ENCODE measurements around the gene RNU1-4. TPM values are rescaled to one million over a fixed set of nuclear protein-coding genes. Genes with fewer than 3 reads are reported as not detected.
"Not testable (repeated sequence)": the region's sequence is repeated elsewhere in the genome, so short reads cannot be mapped to it uniquely, and the experiment has no call there.

The RNU1-4 gene
- total and polyA plus RNA-seq, 2 donors (not counting 3 experiments of a cell fraction or from before 2014, with no cell fraction given): 206 to 1,319 TPM

DNA sequence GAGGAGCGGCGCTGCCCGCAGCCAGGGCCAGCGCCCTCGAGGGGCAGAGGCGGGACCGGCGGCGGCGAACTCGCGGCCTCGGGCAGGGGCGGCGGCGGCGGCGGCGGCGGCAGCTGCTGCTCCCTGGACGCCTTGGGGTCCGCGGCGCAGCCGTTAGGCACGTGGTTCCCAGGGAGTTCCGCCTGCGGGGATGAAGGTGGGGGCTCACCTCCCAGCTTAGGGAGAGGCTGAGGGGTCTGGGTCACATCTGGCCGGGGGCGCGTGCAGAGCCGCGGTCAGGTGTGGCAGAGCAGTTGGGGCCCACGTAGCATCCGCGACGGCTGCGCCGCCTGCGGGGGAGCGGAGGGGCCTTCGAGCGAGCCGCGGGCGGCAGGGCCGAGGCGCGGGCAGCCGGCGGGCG, 40.9 kb upstream of the RNU1-4 start:
- dilution Hi-C loops (cut with MboI; ENCODE audit: extremely low pct_ligation_motif_present, low sequenced_read_pairs); intact Hi-C loops (cut with micrococcal nuclease): not testable (repeated sequence)
- CTCF ChIA-PET: interaction anchor here (1.0 to 4.4 kb wide), 4 partner anchors 7 to 79 kb away, joined by 3 to 24 read pairs (median 12); no protein-coding TSS in a partner anchor

DNA sequence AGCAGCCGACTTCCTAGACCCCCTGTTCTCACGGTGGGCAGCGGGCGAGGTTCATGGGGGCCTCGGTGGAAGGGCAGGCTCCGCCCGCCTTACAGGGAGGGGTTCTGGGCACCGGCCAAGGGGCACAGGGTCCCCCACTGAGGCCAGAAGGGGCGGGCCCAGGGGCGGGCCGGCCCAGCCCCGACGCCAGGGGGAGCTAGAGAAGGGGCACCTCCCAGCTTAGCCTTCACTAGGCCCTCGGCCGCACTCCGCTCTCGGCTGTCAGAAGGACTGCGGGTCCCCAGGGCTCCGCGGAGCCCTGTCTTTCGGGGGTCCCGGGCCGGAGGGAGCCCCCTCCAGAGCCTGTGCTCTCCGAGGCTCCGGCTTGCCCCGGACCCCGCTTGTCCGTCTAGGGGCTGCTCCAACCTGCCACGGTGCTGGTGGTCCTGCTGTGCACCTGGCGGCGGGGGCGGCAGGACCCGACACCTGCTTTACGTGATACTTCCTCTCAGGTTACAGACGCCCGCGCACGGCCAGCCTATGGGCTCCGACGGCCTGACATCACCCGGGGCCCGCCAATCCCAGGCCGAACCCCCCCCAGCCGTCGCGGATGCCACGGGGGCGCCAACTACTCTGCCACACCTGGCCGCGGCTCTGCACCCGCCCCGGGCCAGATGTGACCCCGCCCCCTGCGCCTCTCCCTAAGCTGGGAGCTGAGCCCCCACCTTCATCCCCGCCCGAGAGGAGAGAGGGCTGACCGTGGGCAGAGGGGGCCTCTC, 40.0 kb upstream of the RNU1-4 start:
- H3K9me1 ChIP-seq (replicated peaks; ENCODE audit: control insufficient read depth, extremely low read depth, insufficient read depth, low read length); H4K20me1 ChIP-seq (replicated peaks; ENCODE audit: control insufficient read depth, extremely low read depth, insufficient read depth, low read length); FAIRE-seq; intact Hi-C loops (cut with micrococcal nuclease); H3K79me2 ChIP-seq (ENCODE audit: control insufficient read depth, insufficient read depth, low read length); POLR2A ChIA-PET; H3K4me2 ChIP-seq (ENCODE audit: insufficient read depth, low read length); H3K9me3 ChIP-seq (replicated peaks; ENCODE audit: control insufficient read depth, insufficient read depth, low read length); BruUV-seq (replicated peaks); H3K4me1 ChIP-seq (ENCODE audit: control insufficient read depth, extremely low read depth, insufficient read depth, low read length); H3K27me3 ChIP-seq (ENCODE audit: control insufficient read depth in 2 of 2, insufficient read depth in 2 of 2, low read length in 2 of 2); H3K9ac ChIP-seq (replicated peaks; ENCODE audit: extremely low read depth, insufficient read depth, low read length); H2AFZ ChIP-seq (ENCODE audit: low read depth, low read length); H3K4me3 ChIP-seq (replicated peaks in 1 of 3; ENCODE audit: insufficient read depth in 1 of 3, low read depth in 1 of 3, low read length in 3 of 3); H3K36me3 ChIP-seq (ENCODE audit: control insufficient read depth in 2 of 2, extremely low read depth in 1 of 2, insufficient read depth in 2 of 2, low read length in 2 of 2); dilution Hi-C loops (cut with MboI; ENCODE audit: extremely low pct_ligation_motif_present, low sequenced_read_pairs); DNase-seq (ENCODE audit: low read depth, low spot score); H3K27ac ChIP-seq (ENCODE audit: insufficient read depth, low read depth, low read length): not testable (repeated sequence)
- CTCF ChIA-PET: interaction anchor here (0.8 to 2.6 kb wide), 3 partner anchors 65 to 80 kb away, joined by 3 to 32 read pairs (median 5); no protein-coding TSS in a partner anchor

More for the DNA sequence above, 40.9 kb upstream of the RNU1-4 start:
- H3K36me3 ChIP-seq (ENCODE audit: control insufficient read depth in 2 of 2, extremely low read depth in 1 of 2, insufficient read depth in 2 of 2, low read length in 2 of 2); H4K20me1 ChIP-seq (replicated peaks; ENCODE audit: control insufficient read depth, extremely low read depth, insufficient read depth, low read length); H2AFZ ChIP-seq (ENCODE audit: low read depth, low read length); BruUV-seq (replicated peaks); H3K9me1 ChIP-seq (replicated peaks; ENCODE audit: control insufficient read depth, extremely low read depth, insufficient read depth, low read length); H3K4me3 ChIP-seq (replicated peaks in 1 of 3; ENCODE audit: insufficient read depth in 1 of 3, low read depth in 1 of 3, low read length in 3 of 3); H3K4me1 ChIP-seq (ENCODE audit: control insufficient read depth, extremely low read depth, insufficient read depth, low read length); H3K79me2 ChIP-seq (ENCODE audit: control insufficient read depth, insufficient read depth, low read length); H3K27ac ChIP-seq (ENCODE audit: insufficient read depth, low read depth, low read length); POLR2A ChIA-PET; H3K9ac ChIP-seq (replicated peaks; ENCODE audit: extremely low read depth, insufficient read depth, low read length); H3K9me3 ChIP-seq (replicated peaks; ENCODE audit: control insufficient read depth, insufficient read depth, low read length); H3K4me2 ChIP-seq (ENCODE audit: insufficient read depth, low read length); DNase-seq (ENCODE audit: low read depth, low spot score); H3K27me3 ChIP-seq (ENCODE audit: control insufficient read depth in 2 of 2, insufficient read depth in 2 of 2, low read length in 2 of 2): not testable (repeated sequence)
- peak; percentile 8 for FAIRE-seq

- H3K9me3 ChIP-seq (replicated peaks; ENCODE audit: control insufficient read depth, insufficient read depth, low read length); H3K27me3 ChIP-seq (ENCODE audit: control insufficient read depth in 2 of 2, insufficient read depth in 2 of 2, low read length in 2 of 2); H3K9me1 ChIP-seq (replicated peaks; ENCODE audit: control insufficient read depth, extremely low read depth, insufficient read depth, low read length); intact Hi-C loops (cut with micrococcal nuclease); H3K9ac ChIP-seq (replicated peaks; ENCODE audit: extremely low read depth, insufficient read depth, low read length); POLR2A ChIA-PET; H3K4me3 ChIP-seq (replicated peaks in 1 of 3; ENCODE audit: insufficient read depth in 1 of 3, low read depth in 1 of 3, low read length in 3 of 3); BruUV-seq (replicated peaks); H3K4me1 ChIP-seq (ENCODE audit: control insufficient read depth, extremely low read depth, insufficient read depth, low read length); H3K36me3 ChIP-seq (ENCODE audit: control insufficient read depth in 2 of 2, extremely low read depth in 1 of 2, insufficient read depth in 2 of 2, low read length in 2 of 2); H3K79me2 ChIP-seq (ENCODE audit: control insufficient read depth, insufficient read depth, low read length); FAIRE-seq; DNase-seq (ENCODE audit: low read depth, low spot score); dilution Hi-C loops (cut with MboI; ENCODE audit: extremely low pct_ligation_motif_present, low sequenced_read_pairs); H3K4me2 ChIP-seq (ENCODE audit: insufficient read depth, low read length); H4K20me1 ChIP-seq (replicated peaks; ENCODE audit: control insufficient read depth, extremely low read depth, insufficient read depth, low read length); H2AFZ ChIP-seq (ENCODE audit: low read depth, low read length); H3K27ac ChIP-seq (ENCODE audit: insufficient read depth, low read depth, low read length): not testable (repeated sequence)
- CTCF ChIA-PET: interaction anchor here (0.8 to 2.6 kb wide), 3 partner anchors 8 to 80 kb away, joined by 3 to 32 read pairs (median 5); no protein-coding TSS in a partner anchor
Observed at GRCh38 chr1:16701189-16701588, 39.1 kb upstream of the RNU1-4 start.

DNA sequence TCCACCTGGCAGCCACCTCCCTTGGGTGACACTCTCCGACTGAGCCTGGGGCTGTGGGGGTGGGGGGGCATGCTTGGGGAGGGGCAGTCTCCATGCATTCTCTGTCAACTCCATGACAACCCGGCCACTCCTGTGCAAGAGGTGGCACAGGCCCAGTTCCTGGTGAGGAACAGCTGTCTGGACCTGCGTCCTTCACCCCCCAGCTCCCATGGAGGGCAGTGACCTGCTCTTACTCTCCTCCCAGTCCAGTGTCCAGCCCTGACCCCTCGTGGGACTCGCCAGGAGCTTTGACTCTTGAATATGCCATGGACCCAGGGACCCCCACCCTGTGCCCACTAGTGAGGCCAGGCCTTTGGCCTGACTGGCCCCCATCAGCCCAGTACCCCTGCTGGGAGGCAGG, 38.0 kb upstream of the RNU1-4 start:
- dilution Hi-C loops (cut with MboI; ENCODE audit: extremely low pct_ligation_motif_present, low sequenced_read_pairs): not testable (repeated sequence)

More for the DNA sequence above, 38.0 kb upstream of the RNU1-4 start:
- H3K4me2 ChIP-seq (ENCODE audit: insufficient read depth, low read length); H3K9ac ChIP-seq (replicated peaks; ENCODE audit: extremely low read depth, insufficient read depth, low read length); H3K36me3 ChIP-seq (ENCODE audit: control insufficient read depth in 2 of 2, extremely low read depth in 1 of 2, insufficient read depth in 2 of 2, low read length in 2 of 2); DNase-seq (ENCODE audit: low read depth, low spot score); H4K20me1 ChIP-seq (replicated peaks; ENCODE audit: control insufficient read depth, extremely low read depth, insufficient read depth, low read length); H3K27me3 ChIP-seq (ENCODE audit: control insufficient read depth in 2 of 2, insufficient read depth in 2 of 2, low read length in 2 of 2); intact Hi-C loops (cut with micrococcal nuclease); H3K79me2 ChIP-seq (ENCODE audit: control insufficient read depth, insufficient read depth, low read length); H3K9me1 ChIP-seq (replicated peaks; ENCODE audit: control insufficient read depth, extremely low read depth, insufficient read depth, low read length); FAIRE-seq; H3K9me3 ChIP-seq (replicated peaks; ENCODE audit: control insufficient read depth, insufficient read depth, low read length); H3K4me1 ChIP-seq (ENCODE audit: control insufficient read depth, extremely low read depth, insufficient read depth, low read length); BruUV-seq (replicated peaks); POLR2A ChIA-PET; H3K27ac ChIP-seq (ENCODE audit: insufficient read depth, low read depth, low read length); H2AFZ ChIP-seq (ENCODE audit: low read depth, low read length); H3K4me3 ChIP-seq (replicated peaks in 1 of 3; ENCODE audit: insufficient read depth in 1 of 3, low read depth in 1 of 3, low read length in 3 of 3): not testable (repeated sequence)
- CTCF ChIA-PET: interaction anchor here (1.0 to 2.6 kb wide), 6 partner anchors 9 to 81 kb away, joined by 3 to 32 read pairs (median 4); no protein-coding TSS in a partner anchor
